SHP77 (cell line): ENCODE data around the gene KAZN.

ENCODE experiments used
- DNase-seq, 2 experiments: peaks; one replicate each; lab custom pipeline; 2025; lab: John Stamatoyannopoulos, UW

Gene KAZN

GRCh38 chr1:14887764-14888350 lies 289.4 kb downstream of the KAZN start:
- no peak for DNase-seq

- DNase-seq, result no peak
Observed at GRCh38 chr1:14888374-14888773, 289.9 kb downstream of the KAZN start.

GRCh38 chr1:14889825-14890440 lies 291.4 kb downstream of the KAZN start:
- DNase-seq, result no peak

GRCh38 chr1:14891991-14892390 lies 293.5 kb downstream of the KAZN start:
- DNase-seq, result no peak

- no peak for DNase-seq
Observed at GRCh38 chr1:14894811-14895560, 296.5 kb downstream of the KAZN start.

GRCh38 chr1:14895727-14896126 lies 297.2 kb downstream of the KAZN start:
- no peak for DNase-seq

- no peak for DNase-seq
Observed at GRCh38 chr1:14896381-14897079, 298.0 kb downstream of the KAZN start.

GRCh38 chr1:14897080-14897449 lies 298.6 kb downstream of the KAZN start:
- DNase-seq, result no peak

- DNase-seq, result no peak
Observed at GRCh38 chr1:14897547-14897946, 299.1 kb downstream of the KAZN start.

- no peak for DNase-seq
Observed at GRCh38 chr1:14897997-14898645, 299.6 kb downstream of the KAZN start.

GRCh38 chr1:14899686-14900085 lies 301.2 kb downstream of the KAZN start:
- no peak for DNase-seq

GRCh38 chr1:14901371-14901954 lies 303.0 kb downstream of the KAZN start:
- DNase-seq, result no peak

GRCh38 chr1:14903922-14904321 lies 305.4 kb downstream of the KAZN start:
- no peak for DNase-seq

- DNase-seq, result no peak
Observed at GRCh38 chr1:14906665-14907064, 308.2 kb downstream of the KAZN start.

- no peak for DNase-seq
Observed at GRCh38 chr1:14907416-14907815, 308.9 kb downstream of the KAZN start.

- no peak for DNase-seq
Observed at GRCh38 chr1:14909273-14909672, 310.8 kb downstream of the KAZN start.

- no peak for DNase-seq
Observed at GRCh38 chr1:14909920-14910460, 311.5 kb downstream of the KAZN start.

GRCh38 chr1:14910984-14911721 lies 312.7 kb downstream of the KAZN start:
- DNase-seq, result no peak

GRCh38 chr1:14912839-14913481 lies 314.5 kb downstream of the KAZN start:
- no peak for DNase-seq

- DNase-seq, result peak; percentile 44 to 78
Observed at GRCh38 chr1:14913482-14914177, 315.1 kb downstream of the KAZN start.
